H1 (cell line): ENCODE measurements around the gene GTF2I.

Experiments
- CTCF ChIP-seq, 3 experiments: IDR thresholded peaks; 1 replicate in 2 of 3; 2 replicates in 1 of 3; pipeline versions ENCODE4 v1.5.1 to v1.6.1; 2011; ENCODE audit warnings: low read length in 3 of 3, mild to moderate bottlenecking in 3 of 3, inconsistent platforms in 2 of 3, low read depth in 1 of 3, moderate library complexity in 1 of 3; ENCODE audit not compliant: insufficient read depth in 1 of 3; ENCODE audit errors: control extremely low read depth in 1 of 3
- EZH2 ChIP-seq: fragments of 200-600 bp; sonication (generic); IDR thresholded peaks from 2 replicates; pipeline ENCODE4 v1.7.1; 2012; ENCODE audit warnings: low read depth, mild to moderate bottlenecking, moderate library complexity, low read length, inconsistent platforms; ENCODE audit not compliant: severe bottlenecking
- POLR2A ChIP-seq, 2 experiments: IDR thresholded peaks; 1 replicate in 1 of 2; 2 replicates in 1 of 2; pipeline ENCODE4 v1.6.1; 2011; ENCODE audit warnings: low read depth in 2 of 2, low read length in 2 of 2, mild to moderate bottlenecking in 2 of 2; ENCODE audit errors: control extremely low read depth in 1 of 2
- SIRT6 ChIP-seq: IDR thresholded peaks from one replicate; pipeline ENCODE4 v1.7.1; 2012; ENCODE audit warnings: low read length, inconsistent platforms

DNA sequence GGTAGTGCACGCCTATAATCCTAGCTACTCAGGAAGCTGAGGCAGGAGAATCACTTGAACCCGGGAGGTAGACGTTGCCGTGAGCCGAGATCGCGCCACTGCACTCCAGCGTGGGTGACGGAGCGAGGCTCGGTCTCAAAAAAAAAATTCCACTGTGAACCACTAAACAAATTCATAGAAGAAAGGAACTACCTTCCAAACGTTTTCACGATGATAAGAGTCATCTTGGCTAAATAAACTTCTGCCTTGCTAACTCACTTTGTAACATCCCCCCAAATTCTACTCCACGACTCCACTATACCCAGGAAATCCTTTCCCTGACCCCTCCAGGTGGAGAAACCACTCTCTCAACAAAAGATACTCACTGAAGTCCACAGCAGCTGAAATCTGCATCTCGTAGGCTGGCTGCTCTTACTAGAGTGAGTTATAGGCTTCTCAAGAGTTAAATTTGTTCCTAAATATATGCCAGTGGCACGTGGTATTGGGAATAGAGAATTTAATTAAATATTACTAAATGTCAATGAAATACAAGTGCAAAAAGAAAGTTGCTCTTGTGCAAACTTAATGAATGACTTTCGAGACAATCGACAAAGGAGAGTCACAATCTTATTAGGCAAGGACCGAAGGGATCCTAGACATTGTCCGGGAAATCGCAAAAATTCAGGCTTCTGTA, 1.6 kb upstream of the GTF2I start:
- TF ChIP-seq CTCF (IDR thresholded peaks at IDR 0.05; ENCODE audit: control extremely low read depth in 1 of 3, insufficient read depth in 1 of 3, low read depth in 1 of 3, low read length in 3 of 3) (no peak), POLR2A (IDR thresholded peaks at IDR 0.05; ENCODE audit: control extremely low read depth in 1 of 2, low read depth in 2 of 2, low read length in 2 of 2) (no peak), EZH2 (no peak), SIRT6 (no peak)
